GM12878 (cell line): Measurements from ENCODE around the gene LRRC14B. TPM values are rescaled to one million over a fixed set of nuclear protein-coding genes. Genes with fewer than 3 reads are reported as not detected.

Source experiments
- BRCA1 ChIP-seq: IDR thresholded peaks from 2 replicates; pipeline ENCODE4 v1.6.1; 2011; ENCODE audit warnings: low read depth, low read length, improper control_type of control experiment
- CBX3 ChIP-seq: fragments of 200-600 bp; sonication (generic); IDR thresholded peaks from 2 replicates; pipeline ENCODE4 v1.6.1; 2016; ENCODE audit warnings: low read depth, borderline replicate concordance
- CHD1 ChIP-seq: IDR thresholded peaks from 2 replicates; pipeline ENCODE4 v1.6.1; 2012; ENCODE audit warnings: low read depth, low read length, improper control_type of control experiment
- CHD4 ChIP-seq: fragments of 200-600 bp; sonication (generic); IDR thresholded peaks from 2 replicates; pipeline ENCODE4 v1.6.1; 2016; ENCODE audit warnings: mild to moderate bottlenecking
- EZH2 ChIP-seq: IDR thresholded peaks from 2 replicates; pipeline ENCODE4 v1.6.1; 2012; ENCODE audit warnings: low read depth, mild to moderate bottlenecking, control low read depth, inconsistent platforms, low read length, borderline replicate concordance; ENCODE audit not compliant: control insufficient read depth
- FOS ChIP-seq: IDR thresholded peaks from 3 replicates; pipeline ENCODE4 v1.6.1; 2011; ENCODE audit warnings: borderline replicate concordance; ENCODE audit not compliant: insufficient read length; ENCODE audit errors: extremely low read depth
- FOXM1 ChIP-seq: IDR thresholded peaks from 2 replicates; pipeline ENCODE4 v1.6.1; 2012; ENCODE audit warnings: low read depth, mild to moderate bottlenecking, inconsistent platforms, low read length, moderate library complexity
- IKZF1 ChIP-seq: fragments of 450-650 bp; conservative IDR thresholded peaks from 2 replicates; pipeline ENCODE4 v1.6.1; 2017; ENCODE audit warnings: antibody characterized with exemption, mild to moderate bottlenecking
- IKZF2 ChIP-seq, 2 experiments: fragments of 450-650 bp; IDR thresholded peaks; 2 replicates each; pipeline ENCODE4 v1.6.1; 2017; ENCODE audit warnings: mild to moderate bottlenecking in 2 of 2, moderate library complexity in 2 of 2
- JUNB ChIP-seq: IDR thresholded peaks from 2 replicates; pipeline ENCODE4 v1.6.1; 2016; ENCODE audit warnings: antibody characterized with exemption, mild to moderate bottlenecking
- KLF5 ChIP-seq: fragments of 450-650 bp; IDR thresholded peaks from 2 replicates; pipeline ENCODE4 v1.6.1; 2014; ENCODE audit warnings: mild to moderate bottlenecking; ENCODE audit not compliant: partially characterized antibody
- LARP7 ChIP-seq: fragments of 450-650 bp; IDR thresholded peaks from 2 replicates; pipeline ENCODE4 v1.6.1; 2017; ENCODE audit warnings: mild to moderate bottlenecking
- MEF2A ChIP-seq: IDR thresholded peaks from 2 replicates; pipeline ENCODE4 v1.6.1; 2011; ENCODE audit warnings: low read depth, mild to moderate bottlenecking, low read length, moderate library complexity; ENCODE audit not compliant: insufficient read depth
- MTA3 ChIP-seq: IDR thresholded peaks from 2 replicates; pipeline ENCODE4 v1.6.1; 2012; ENCODE audit warnings: low read length, inconsistent platforms, borderline replicate concordance
- POLR2AphosphoS5 ChIP-seq: IDR thresholded peaks from 2 replicates; pipeline ENCODE4 v1.6.1; 2011; ENCODE audit warnings: mild to moderate bottlenecking, low read length, inconsistent platforms
- RFX5 ChIP-seq: IDR thresholded peaks from 2 replicates; pipeline ENCODE4 v1.6.1; 2011; ENCODE audit warnings: low read depth, low read length, improper control_type of control experiment
- SIX5 ChIP-seq: IDR thresholded peaks from 2 replicates; pipeline ENCODE4 v1.6.1; 2011; ENCODE audit warnings: mild to moderate bottlenecking, low read depth, low read length, moderate library complexity; ENCODE audit not compliant: severe bottlenecking
- SMARCA5 ChIP-seq: fragments of 450-650 bp; IDR thresholded peaks from 2 replicates; pipeline ENCODE4 v1.6.1; 2017; ENCODE audit warnings: mild to moderate bottlenecking
- SMC3 ChIP-seq: IDR thresholded peaks from 2 replicates; pipeline ENCODE4 v1.6.1; 2011; ENCODE audit warnings: low read length, improper control_type of control experiment, borderline replicate concordance
- SUPT20H ChIP-seq: IDR thresholded peaks from 2 replicates; pipeline ENCODE4 v1.6.1; 2011; ENCODE audit warnings: low read depth, mild to moderate bottlenecking, low read length, moderate library complexity, borderline replicate concordance; ENCODE audit not compliant: control insufficient read depth
- TAF1 ChIP-seq: IDR thresholded peaks from 2 replicates; pipeline ENCODE4 v1.6.1; 2011; ENCODE audit warnings: mild to moderate bottlenecking, low read depth, low read length, borderline replicate concordance
- WRNIP1 ChIP-seq: IDR thresholded peaks from 2 replicates; pipeline ENCODE4 v1.6.1; 2011; ENCODE audit warnings: low read depth, low read length, improper control_type of control experiment, borderline replicate concordance
- ZNF207 ChIP-seq: fragments of 450-650 bp; IDR thresholded peaks from 2 replicates; pipeline ENCODE4 v1.6.1; 2014; ENCODE audit warnings: antibody characterized with exemption, mild to moderate bottlenecking, borderline replicate concordance
- ZNF217 ChIP-seq: fragments of 450-650 bp; IDR thresholded peaks from 2 replicates; pipeline ENCODE4 v1.6.1; 2017; ENCODE audit warnings: antibody characterized with exemption, mild to moderate bottlenecking
- ZNF622 ChIP-seq: fragments of 450-650 bp; IDR thresholded peaks from 2 replicates; pipeline ENCODE4 v1.6.1; 2017; ENCODE audit warnings: mild to moderate bottlenecking, inconsistent platforms
- polyA plus RNA-seq, 11 experiments: library from polyadenylated mRNA; depleted of rRNA in 4 of 11; unstranded in 6 of 11; stranded (reverse) in 5 of 11; fragments of >200 nt; fragmentation: Nextera tagmentation in 4 of 11; fragmentation: Illumina TruSeq in 1 of 11; extraction: Ambion mirVana in 4 of 11; extraction: Trizol in 1 of 11; gene quantifications; 1 replicate in 1 of 11; 2 replicates in 10 of 11; pipeline versions ENCODE4 v1.2.1 to v1.2.3, GENCODE V29; 2011 to 2016; ENCODE audit warnings: inconsistent platforms in 2 of 11, missing spikeins in 2 of 11, low read depth in 1 of 11
- total RNA-seq, 4 experiments: library from RNA; depleted of rRNA in 3 of 4; stranded (reverse); fragments of >200 nt in 3 of 4; fragmentation: Illumina TruSeq in 1 of 4; extraction: Trizol in 1 of 4; gene quantifications; 2 replicates each; pipeline versions ENCODE4 v1.2.1 to v1.2.3, GENCODE V29; 2013 to 2021
- TF ChIP-seq, protein P1 (sequence below): IDR thresholded peaks from 2 replicates; pipeline ENCODE4 v1.6.1; 2011; ENCODE audit warnings: low read depth, mild to moderate bottlenecking, low read length, moderate library complexity, borderline replicate concordance; ENCODE audit errors: extremely low read depth
- TF ChIP-seq, protein P2 (sequence below): IDR thresholded peaks from 2 replicates; pipeline ENCODE4 v1.6.1; 2011; ENCODE audit warnings: borderline replicate concordance, low read depth, mild to moderate bottlenecking, moderate library complexity, low read length; ENCODE audit not compliant: insufficient read depth, poor library complexity, severe bottlenecking

The LRRC14B gene
- total and polyA plus RNA-seq, 10 of the 15 experiments (the other 5 are each of a cell fraction or from before 2014, with no cell fraction given) = 0.06 to 0.31 (median 0.13) TPM; not detected in 5

DNA sequence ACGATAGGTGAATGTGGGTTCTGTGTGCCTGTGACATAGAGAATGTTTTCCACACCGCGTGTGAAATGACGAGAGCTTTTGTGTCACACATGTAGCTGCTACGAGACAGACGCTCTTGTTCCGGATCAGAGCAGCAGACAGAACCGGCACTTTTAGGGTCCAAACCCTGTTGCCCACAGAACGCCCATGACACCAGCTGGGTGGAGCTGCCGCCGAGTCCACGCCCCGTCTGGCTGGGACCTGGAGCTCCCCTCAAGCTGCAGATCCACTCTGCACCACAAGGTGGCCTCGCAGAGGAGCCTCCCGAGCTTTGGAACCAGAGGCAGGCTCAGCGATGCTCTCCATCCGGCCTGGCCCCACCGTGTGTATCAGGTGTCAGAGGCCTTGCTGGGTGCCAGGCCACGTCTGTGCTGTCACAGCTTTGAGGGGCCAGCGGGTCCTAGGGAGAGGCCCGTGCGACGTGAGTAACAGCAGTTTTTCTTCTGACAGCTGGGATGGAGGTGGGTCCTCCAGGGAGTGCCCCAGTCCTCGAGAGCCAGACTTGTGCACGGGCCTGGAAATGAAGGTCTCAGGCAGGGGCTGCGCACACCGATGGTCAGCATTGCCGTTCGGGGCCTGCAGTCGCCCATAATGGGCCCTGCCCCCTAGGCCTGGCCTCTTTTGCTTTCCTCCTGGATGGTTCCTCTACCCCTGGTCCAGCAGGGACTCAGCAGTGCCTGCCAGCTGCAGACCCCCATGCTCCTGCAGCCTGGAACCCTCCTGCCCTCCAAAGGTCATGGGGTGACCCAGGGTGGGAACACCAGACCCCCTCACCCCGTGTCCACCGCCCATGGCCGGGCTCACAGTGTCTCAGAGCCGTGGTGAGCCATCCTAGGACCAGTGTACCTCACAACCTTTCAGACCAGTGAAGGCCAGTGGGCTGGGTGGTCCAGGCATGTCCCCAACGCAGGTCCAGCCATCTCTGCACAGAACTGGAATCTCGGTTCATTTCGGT is 2.5 kb upstream of the LRRC14B start (continued):
- TF ChIP-seq FOXM1 (no peak), SIX5 (no peak), WRNIP1 (no peak), IKZF2 (IDR thresholded peaks at IDR 0.05) (no peak), ZNF207 (no peak), TAF1 (no peak), FOS (no peak), SMARCA5 (no peak; the same call in 1 of the 2 replicates), CBX3 (no peak), KLF5 (no peak), BRCA1 (no peak), CHD1 (no peak), MEF2A (no peak), EZH2 (no peak), SMC3 (peak; percentile 77), MTA3 (no peak), RFX5 (no peak), CHD4 (no peak), SUPT20H (no peak), IKZF1 (0 out of 2 replicates have a peak, but pooled peaks have one; percentile 23), JUNB (no peak), ZNF217 (no peak), LARP7 (no peak), ZNF622 (no peak), POLR2AphosphoS5 (no peak)
- TF ChIP-seq, protein P1, sequence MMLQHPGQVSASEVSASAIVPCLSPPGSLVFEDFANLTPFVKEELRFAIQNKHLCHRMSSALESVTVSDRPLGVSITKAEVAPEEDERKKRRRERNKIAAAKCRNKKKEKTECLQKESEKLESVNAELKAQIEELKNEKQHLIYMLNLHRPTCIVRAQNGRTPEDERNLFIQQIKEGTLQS = no peak
- TF ChIP-seq, protein P2, sequence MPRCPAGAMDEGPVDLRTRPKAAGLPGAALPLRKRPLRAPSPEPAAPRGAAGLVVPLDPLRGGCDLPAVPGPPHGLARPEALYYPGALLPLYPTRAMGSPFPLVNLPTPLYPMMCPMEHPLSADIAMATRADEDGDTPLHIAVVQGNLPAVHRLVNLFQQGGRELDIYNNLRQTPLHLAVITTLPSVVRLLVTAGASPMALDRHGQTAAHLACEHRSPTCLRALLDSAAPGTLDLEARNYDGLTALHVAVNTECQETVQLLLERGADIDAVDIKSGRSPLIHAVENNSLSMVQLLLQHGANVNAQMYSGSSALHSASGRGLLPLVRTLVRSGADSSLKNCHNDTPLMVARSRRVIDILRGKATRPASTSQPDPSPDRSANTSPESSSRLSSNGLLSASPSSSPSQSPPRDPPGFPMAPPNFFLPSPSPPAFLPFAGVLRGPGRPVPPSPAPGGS = no peak
- TF ChIP-seq, all 136 proteins: peak for 8
